K562 (cell line): Measurements from ENCODE around the gene NT5C1B. TPM values are rescaled to one million over a fixed set of nuclear protein-coding genes. Genes with fewer than 3 reads are reported as not detected.

Source experiments
- ATAC-seq: fragments of 200-7000 bp; cut with Tn5 transposase; 3 replicates; pipeline ENCODE4 v1.9.1; 2020; ENCODE audit warnings: moderate library complexity
- BruUV-seq: library from RNA; stranded (reverse); fragments of 400-500 nt; replicated peaks from 2 replicates; lab custom pipeline; 2021; lab: Mats Ljungman, UMichigan
- CTCF ChIA-PET: fragments of 300-600 bp; formaldehyde crosslinking; extraction: SDS; loops from one replicate; lab custom pipeline; 2021; ENCODE audit warnings: low intra/inter-chr PET ratio; lab: Yijun Ruan, JAX
- POLR2A ChIA-PET: fragments of 300-600, 350-650 bp; sonication (Branson Sonifier 250); formaldehyde crosslinking; extraction: SDS; loops from one replicate; lab custom pipeline; 2021; ENCODE audit warnings: antibody characterized with exemption, inconsistent platforms; lab: Yijun Ruan, JAX
- DNase-seq, 4 experiments: peaks; one replicate each; pipeline versions ENCODE4 v3.0.0 to v3.0.0-alpha.2; 2011 to 2018; ENCODE audit warnings: low spot score in 3 of 4, mixed read lengths in 3 of 4; ENCODE audit errors: extremely low read depth in 1 of 4
- FAIRE-seq: peaks from 2 replicates; lab custom pipeline; 2011; peaks lifted over from hg19 to GRCh38; lab: Jason Lieb, UNC
- H2AFZ ChIP-seq: 2 replicates; pipeline ENCODE4 v1.6.0; 2011; ENCODE audit warnings: low read depth, low read length, control low read depth, inconsistent platforms
- H3K27ac ChIP-seq: fragments of 200-600 bp; 3 replicates; pipeline ENCODE4 v1.8.0; 2011; ENCODE audit warnings: low read depth, mild to moderate bottlenecking, control low read depth, inconsistent platforms, low read length, moderate library complexity, mixed read lengths; ENCODE audit errors: extremely low read depth
- H3K27me3 ChIP-seq, 2 experiments: fragments of 300-600 bp in 1 of 2; 2 replicates in 1 of 2; 3 replicates in 1 of 2; pipeline versions ENCODE4 v1.6.0 to v1.8.0; 2011; ENCODE audit warnings: inconsistent platforms in 2 of 2, low read length in 2 of 2, mild to moderate bottlenecking in 1 of 2, mixed read lengths in 1 of 2, moderate library complexity in 1 of 2; ENCODE audit not compliant: control insufficient read depth in 2 of 2, insufficient read depth in 2 of 2
- H3K36me3 ChIP-seq: fragments of 300-600 bp; 3 replicates; pipeline ENCODE4 v1.8.0; 2011; ENCODE audit warnings: mild to moderate bottlenecking, low read length, inconsistent platforms; ENCODE audit not compliant: control insufficient read depth, insufficient read depth
- H3K4me1 ChIP-seq, 2 experiments: fragments of 200-600 bp in 1 of 2; replicated peaks in 1 of 2; 2 replicates in 1 of 2; 3 replicates in 1 of 2; pipeline versions ENCODE4 v1.5.1 to v1.8.0; 2011; ENCODE audit warnings: inconsistent platforms in 2 of 2, low read length in 2 of 2, mild to moderate bottlenecking in 1 of 2, mixed read lengths in 1 of 2, moderate library complexity in 1 of 2; ENCODE audit not compliant: control insufficient read depth in 2 of 2, insufficient read depth in 2 of 2
- H3K4me2 ChIP-seq: 2 replicates; pipeline ENCODE4 v1.6.1; 2011; ENCODE audit warnings: low read length, control low read depth, inconsistent platforms, mixed read lengths; ENCODE audit not compliant: insufficient read depth
- H3K4me3 ChIP-seq: fragments of 200-600 bp; sonication (generic), shearing (Covaris generic); 2 replicates; pipeline ENCODE4 v1.5.1; 2016; ENCODE audit warnings: control low read depth, inconsistent platforms
- H3K79me2 ChIP-seq: fragments of 200-600 bp; 3 replicates; pipeline ENCODE4 v1.8.0; 2011; ENCODE audit warnings: low read length, inconsistent platforms; ENCODE audit not compliant: control insufficient read depth, insufficient read depth
- H3K9ac ChIP-seq, 2 experiments: 2 replicates each; pipeline versions ENCODE4 v1.6.0 to v1.6.1; 2011; ENCODE audit warnings: low read depth in 2 of 2, low read length in 2 of 2, control low read depth in 1 of 2, inconsistent platforms in 1 of 2, mild to moderate bottlenecking in 1 of 2, mixed read lengths in 1 of 2; ENCODE audit not compliant: insufficient read depth in 1 of 2
- H3K9me1 ChIP-seq: one replicate; pipeline ENCODE4 v1.6.0; 2011; ENCODE audit warnings: inconsistent platforms, mild to moderate bottlenecking, low read length, moderate library complexity; ENCODE audit not compliant: control insufficient read depth, insufficient read depth
- H3K9me3 ChIP-seq: replicated peaks from 2 replicates; pipeline ENCODE4 v1.5.1; 2011; ENCODE audit warnings: low read depth, low read length, inconsistent platforms; ENCODE audit not compliant: control insufficient read depth, insufficient read depth
- H4K20me1 ChIP-seq: replicated peaks from 2 replicates; pipeline ENCODE4 v1.6.1; 2011; ENCODE audit warnings: low read length, inconsistent platforms, mixed read lengths; ENCODE audit not compliant: control insufficient read depth, insufficient read depth
- ATF7 ChIP-seq: fragments of 450-650 bp; IDR thresholded peaks from 2 replicates; pipeline ENCODE4 v1.7.1; 2014; ENCODE audit warnings: mild to moderate bottlenecking, moderate library complexity
- CSDE1 ChIP-seq, 2 experiments: fragments of 450-650 bp; IDR thresholded peaks; 2 replicates each; pipeline ENCODE4 v1.6.1; 2016; ENCODE audit warnings: mild to moderate bottlenecking in 1 of 2
- HNRNPL ChIP-seq: fragments of 200-400 bp; formaldehyde crosslinking; IDR thresholded peaks from 2 replicates; pipeline ENCODE4 v1.6.1; 2017; ENCODE audit warnings: low read depth, mild to moderate bottlenecking, low read length
- KHSRP ChIP-seq: fragments of 450-650 bp; IDR thresholded peaks from 2 replicates; pipeline ENCODE4 v1.6.1; 2017
- MAFG ChIP-seq: fragments of 450-650 bp; conservative IDR thresholded peaks from 2 replicates; pipeline ENCODE4 v1.6.1; 2016; ENCODE audit warnings: missing genetic modification characterization, missing compliant biosample characterization
- MTA2 ChIP-seq: fragments of 450-650 bp; IDR thresholded peaks from 2 replicates; pipeline ENCODE4 v1.6.1; 2016; ENCODE audit warnings: low read depth
- POLR2AphosphoS2 ChIP-seq: IDR thresholded peaks from 2 replicates; pipeline ENCODE4 v1.6.1; 2012; ENCODE audit warnings: low read length, improper control_type of control experiment
- STAG1 ChIP-seq: sonication (generic); formaldehyde crosslinking; IDR thresholded peaks from 2 replicates; pipeline ENCODE4 v1.5.0; 2020; ENCODE audit warnings: missing genetic modification reagents, borderline replicate concordance
- TAF15 ChIP-seq: fragments of 200-400 bp; formaldehyde crosslinking; IDR thresholded peaks from 2 replicates; pipeline ENCODE4 v1.6.1; 2017; ENCODE audit warnings: mild to moderate bottlenecking, low read depth, low read length, moderate library complexity
- ZBTB2 ChIP-seq: fragments of 450-650 bp; IDR thresholded peaks from 2 replicates; pipeline ENCODE4 v1.6.1; 2016; ENCODE audit warnings: antibody characterized with exemption
- ZFP1 ChIP-seq: fragments of 450-650 bp; formaldehyde crosslinking; IDR thresholded peaks from 2 replicates; pipeline ENCODE4 v1.4.0; 2020; ENCODE audit warnings: mild to moderate bottlenecking, mixed read lengths
- ZNF445 ChIP-seq: fragments of 250-450 bp; sonication (Bioruptor Pico); IDR thresholded peaks from 2 replicates; pipeline ENCODE4 v1.4.0; 2020; ENCODE audit warnings: low read depth, mild to moderate bottlenecking, moderate library complexity
- ZNF551 ChIP-seq: fragments of 250-450 bp; sonication (Bioruptor Pico); IDR thresholded peaks from 2 replicates; pipeline ENCODE4 v1.5.0; 2021; ENCODE audit warnings: mild to moderate bottlenecking, moderate library complexity
- ZZZ3 ChIP-seq: fragments of 450-650 bp; IDR thresholded peaks from 2 replicates; pipeline ENCODE4 v1.6.1; 2016; ENCODE audit warnings: antibody characterized with exemption, mild to moderate bottlenecking, moderate library complexity
- WGBS: fragments of 100-300 bp; shearing (Covaris generic); methylation state at CpG from one replicate; pipeline ENCODE4 v1.1.6; 2016; ENCODE audit warnings: low coverage, mixed read lengths; ENCODE audit not compliant: insufficient coverage; ENCODE audit errors: missing lambda C conversion rate; 5-methylcytosine and 5-hydroxymethylcytosine counted together
- in situ Hi-C: fragments of 300-500 bp; cut with MboI; formaldehyde crosslinking; loops from 4 replicates; pipeline ENCODE4 v1.15.0; 2018; ENCODE audit warnings: inconsistent platforms, mixed read lengths
- intact Hi-C: fragments of 100-400 bp; cut with micrococcal nuclease; formaldehyde crosslinking; loops from 2 replicates; pipeline ENCODE4 v1.14.2; 2022
- polyA plus RNA-seq, 8 experiments: library from polyadenylated mRNA; depleted of rRNA in 4 of 8; stranded (reverse) in 5 of 8; unstranded in 3 of 8; fragments of >200 nt; fragmentation: Nextera tagmentation in 2 of 8; fragmentation: Illumina TruSeq in 1 of 8; extraction: Ambion mirVana in 2 of 8; extraction: Trizol in 1 of 8; gene quantifications; 2 replicates each; pipeline versions ENCODE4 v1.2.1 to v1.2.3, GENCODE V29; 2011 to 2014; ENCODE audit warnings: inconsistent platforms in 1 of 8, missing spikeins in 1 of 8
- total RNA-seq, 7 experiments: library from RNA; depleted of rRNA in 6 of 7; stranded (reverse); fragments of >200 nt in 6 of 7; fragmentation: Illumina TruSeq in 2 of 7; extraction: Trizol in 2 of 7; gene quantifications; 2 replicates each; pipeline versions ENCODE4 v1.2.1 to v1.2.3, GENCODE V29; 2011 to 2021; ENCODE audit warnings: low replicate concordance in 1 of 7

NT5C1B gene
- total and polyA plus RNA-seq, 9 of the 15 experiments (the other 6 are each of a cell fraction or from before 2014, with no cell fraction given), result 0.07 TPM; not detected in 8

- Histone ChIP-seq H4K20me1 (no peaks in the 10 kb centered on the region), H3K9ac (no peak overlapping the region), H3K36me3 (no peaks in the 10 kb centered on the region), H3K27me3 (no peaks in the 10 kb centered on the region), H3K4me1 (no peaks in the 10 kb centered on the region), H3K4me2 (no peak overlapping the region), H3K4me3 (no peak overlapping the region), H3K9me3 (no peaks in the 10 kb centered on the region), H2AFZ (no peak overlapping the region), H3K27ac (no peak overlapping the region), H3K79me2 (no peaks in the 10 kb centered on the region), H3K9me1 (no peaks in the 10 kb centered on the region)
- no TSS peak for BruUV-seq
- ATAC-seq, result no peak
- TF ChIP-seq ZFP1 (CRISPR knock-in tag) (no peak), ZBTB2 (no peak), HNRNPL (no peak), ZNF445 (CRISPR knock-in tag) (no peak), STAG1 (CRISPR knock-in tag) (no peak), MAFG (no peak), POLR2AphosphoS2 (no peak), KHSRP (no peak), ZZZ3 (no peak), CSDE1 (IDR thresholded peaks at IDR 0.05) (no peak), ZNF551 (CRISPR knock-in tag) (no peak), TAF15 (no peak), MTA2 (no peak), ATF7 (no peak)
- no peak for DNase-seq
- POLR2A ChIA-PET, result no interaction called here
- CTCF ChIA-PET, result no interaction called here
- no peak for FAIRE-seq
- intact Hi-C loops, result no loop called here
- WGBS, result 0% methylated on average over 3 of the region's 3 CpGs
- in situ Hi-C loops, result no loop called here
Measured at GRCh38 chr2:18625563-18625962, 36.2 kb upstream of the NT5C1B start.
